H9 (cell line): ENCODE measurements around the gene COX6B2. TPM values are rescaled to one million over a fixed set of nuclear protein-coding genes. Genes with fewer than 3 reads are reported as not detected.

Experiments used
- DNase-seq: peaks from one replicate; pipeline ENCODE4 v3.0.0-alpha.2; 2017
- H2AFZ ChIP-seq: one replicate; pipeline ENCODE4 v1.6.1; 2013; ENCODE audit warnings: mild to moderate bottlenecking, low read length, control low read depth, moderate library complexity
- H2AK5ac ChIP-seq: 2 replicates; pipeline ENCODE4 v1.6.1; 2013; ENCODE audit warnings: low read length, control low read depth, mixed read lengths; ENCODE audit not compliant: insufficient read length
- H2BK120ac ChIP-seq: one replicate; pipeline ENCODE4 v1.6.1; 2013; ENCODE audit warnings: low read depth, mild to moderate bottlenecking, low read length, control low read depth, inconsistent platforms; ENCODE audit not compliant: poor library complexity, severe bottlenecking
- H2BK12ac ChIP-seq: 2 replicates; pipeline ENCODE4 v1.6.1; 2013; ENCODE audit warnings: low read length, control low read depth, mixed read lengths, low read depth; ENCODE audit not compliant: insufficient read length
- H2BK15ac ChIP-seq: 2 replicates; pipeline ENCODE4 v1.6.1; 2013; ENCODE audit warnings: low read depth, low read length, control low read depth
- H2BK20ac ChIP-seq: one replicate; pipeline ENCODE4 v1.6.1; 2013; ENCODE audit warnings: low read depth, mild to moderate bottlenecking, low read length, control low read depth, inconsistent platforms; ENCODE audit not compliant: poor library complexity, severe bottlenecking
- H2BK5ac ChIP-seq: 2 replicates; pipeline ENCODE4 v1.6.1; 2013; ENCODE audit warnings: low read length, control low read depth, mixed read lengths; ENCODE audit not compliant: insufficient read length
- H3K14ac ChIP-seq: 2 replicates; pipeline ENCODE4 v1.6.1; 2013; ENCODE audit warnings: low read length, control low read depth; ENCODE audit not compliant: insufficient read depth
- H3K18ac ChIP-seq: 2 replicates; pipeline ENCODE4 v1.6.1; 2013; ENCODE audit warnings: low read depth, mild to moderate bottlenecking, mixed read lengths, low read length, control low read depth; ENCODE audit not compliant: insufficient read length
- H3K23ac ChIP-seq: 2 replicates; pipeline ENCODE4 v1.6.1; 2013; ENCODE audit warnings: low read length, control low read depth, mixed read lengths, low read depth; ENCODE audit not compliant: insufficient read length
- H3K23me2 ChIP-seq: 2 replicates; pipeline ENCODE4 v1.6.1; 2013; ENCODE audit warnings: low read depth, mild to moderate bottlenecking, mixed read lengths, low read length, control low read depth; ENCODE audit not compliant: insufficient read length, poor library complexity, severe bottlenecking
- H3K27ac ChIP-seq: 2 replicates; pipeline ENCODE4 v1.5.1; 2013; ENCODE audit warnings: low read length, control low read depth, mixed read lengths, low read depth; ENCODE audit not compliant: insufficient read length
- H3K27me3 ChIP-seq: 2 replicates; pipeline ENCODE4 v1.6.1; 2013; ENCODE audit warnings: low read length, control low read depth, inconsistent platforms; ENCODE audit not compliant: insufficient read depth
- H3K4ac ChIP-seq: 2 replicates; pipeline ENCODE4 v1.6.1; 2013; ENCODE audit warnings: low read depth, mild to moderate bottlenecking, control low read depth, inconsistent platforms, low read length, moderate library complexity
- H3K4me1 ChIP-seq: 2 replicates; pipeline ENCODE4 v1.6.1; 2013; ENCODE audit warnings: low read length, control low read depth, inconsistent platforms; ENCODE audit not compliant: insufficient read depth
- H3K4me2 ChIP-seq: 2 replicates; pipeline ENCODE4 v1.6.1; 2013; ENCODE audit warnings: low read length, control low read depth, mixed read lengths; ENCODE audit not compliant: insufficient read length, insufficient read depth
- H3K56ac ChIP-seq: 2 replicates; pipeline ENCODE4 v1.6.1; 2013; ENCODE audit warnings: low read depth, mild to moderate bottlenecking, mixed read lengths, low read length, control low read depth; ENCODE audit not compliant: insufficient read length
- H3K79me1 ChIP-seq: 2 replicates; pipeline ENCODE4 v1.6.1; 2013; ENCODE audit warnings: low read depth, mild to moderate bottlenecking, moderate library complexity, low read length, control low read depth, inconsistent platforms; ENCODE audit not compliant: insufficient read depth, poor library complexity, severe bottlenecking
- H3K79me2 ChIP-seq: 2 replicates; pipeline ENCODE4 v1.6.1; 2013; ENCODE audit warnings: low read length, control low read depth, inconsistent platforms; ENCODE audit not compliant: insufficient read depth
- H3K9ac ChIP-seq: 2 replicates; pipeline ENCODE4 v1.6.1; 2013; ENCODE audit warnings: low read length, control low read depth, mixed read lengths; ENCODE audit not compliant: insufficient read length; ENCODE audit errors: extremely low read depth
- H3K9me3 ChIP-seq: one replicate; pipeline ENCODE4 v1.6.1; 2013; ENCODE audit warnings: low read depth, low read length, inconsistent platforms; ENCODE audit not compliant: control insufficient read depth
- H3T11ph ChIP-seq: one replicate; pipeline ENCODE4 v1.6.1; 2013; ENCODE audit warnings: mild to moderate bottlenecking, low read length, control low read depth, inconsistent platforms
- H4K20me1 ChIP-seq: one replicate; pipeline ENCODE4 v1.6.1; 2013; ENCODE audit not compliant: control insufficient read depth, insufficient read length, insufficient read depth
- H4K5ac ChIP-seq: 2 replicates; pipeline ENCODE4 v1.6.1; 2013; ENCODE audit warnings: low read depth, mild to moderate bottlenecking, mixed read lengths, low read length, control low read depth; ENCODE audit not compliant: insufficient read length
- H4K8ac ChIP-seq: replicated peaks from 2 replicates; pipeline ENCODE4 v1.6.1; 2013; ENCODE audit warnings: low read length, control low read depth, mixed read lengths, low read depth; ENCODE audit not compliant: insufficient read length
- H4K91ac ChIP-seq: 2 replicates; pipeline ENCODE4 v1.6.1; 2013; ENCODE audit warnings: low read depth, mild to moderate bottlenecking, moderate library complexity, mixed read lengths, low read length, control low read depth; ENCODE audit not compliant: insufficient read length
- H3K27ac Mint-ChIP-seq, 3 experiments: 2 replicates in 2 of 3; 3 replicates in 1 of 3; pipeline ENCODE4 v1.8.0; 2020 to 2021; ENCODE audit warnings: mixed read lengths in 3 of 3, mild to moderate bottlenecking in 1 of 3, moderate library complexity in 1 of 3
- H3K27me3 Mint-ChIP-seq: 2 replicates; pipeline ENCODE4 v1.8.0; 2021; ENCODE audit warnings: low read depth, mild to moderate bottlenecking, moderate library complexity, mixed read lengths
- H3K36me3 Mint-ChIP-seq, 3 experiments: 2 replicates in 2 of 3; 3 replicates in 1 of 3; pipeline ENCODE4 v1.8.0; 2020 to 2021; ENCODE audit warnings: low read depth in 3 of 3, mixed read lengths in 3 of 3; ENCODE audit not compliant: insufficient read depth in 1 of 3
- H3K4me1 Mint-ChIP-seq, 2 experiments: 2 replicates each; pipeline ENCODE4 v1.8.0; 2020; ENCODE audit warnings: mixed read lengths in 2 of 2
- H3K4me3 Mint-ChIP-seq, 2 experiments: 2 replicates in 1 of 2; 3 replicates in 1 of 2; pipeline ENCODE4 v1.8.0; 2020 to 2021; ENCODE audit warnings: mild to moderate bottlenecking in 2 of 2, mixed read lengths in 2 of 2, moderate library complexity in 1 of 2
- H3K9me3 Mint-ChIP-seq, 2 experiments: 2 replicates in 1 of 2; 3 replicates in 1 of 2; pipeline ENCODE4 v1.8.0; 2020; ENCODE audit warnings: mild to moderate bottlenecking in 2 of 2, mixed read lengths in 2 of 2, moderate library complexity in 1 of 2
- WGBS: extraction: QIAGEN DNeasy Blood & Tissue Kit; methylation state at CpG from one replicate; pipeline ENCODE4 v1.1.7; 2013; ENCODE audit warnings: missing lambda C conversion rate, low lambda C conversion rate, mixed read lengths; ENCODE audit not compliant: insufficient read length; ENCODE audit errors: extremely low coverage; 5-methylcytosine and 5-hydroxymethylcytosine counted together
- total RNA-seq: library from RNA; stranded (reverse); gene quantifications from 2 replicates; pipeline ENCODE4 v1.2.1, GENCODE V29; 2021
- TF ChIP-seq, protein P1 (sequence below): fragments of 200-600 bp; sonication (generic); conservative IDR thresholded peaks from 3 replicates; pipeline ENCODE4 v1.8.0; 2021; ENCODE audit warnings: antibody characterized with exemption, mild to moderate bottlenecking

COX6B2 gene
- total RNA-seq, 1 experiment from 2014 or later: 4.0 TPM

DNA sequence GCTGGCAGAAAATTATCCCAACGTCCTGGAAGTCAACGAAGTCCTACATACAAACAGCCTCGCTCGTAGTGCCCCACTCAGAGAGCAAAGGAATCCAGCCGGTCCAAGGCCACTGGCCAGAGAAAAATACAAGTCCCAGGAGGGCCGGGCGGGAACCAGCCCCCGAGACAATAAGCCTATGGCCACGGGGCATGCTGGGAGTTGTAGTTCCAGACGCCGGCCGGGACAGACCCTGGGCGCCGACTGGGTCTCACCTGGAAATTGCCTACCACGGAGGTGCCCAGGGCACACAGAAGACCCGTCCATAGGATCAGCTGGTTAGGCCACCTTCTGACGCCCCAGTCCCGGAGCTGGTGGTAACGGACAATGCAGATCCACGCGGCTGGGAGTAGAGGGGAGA, 34.7 kb downstream of the COX6B2 start:
- Histone ChIP-seq H3K23ac (no peak overlapping the region), H2BK5ac (no peak overlapping the region), H2BK20ac (no peak overlapping the region), H3K56ac (no peak overlapping the region), H4K8ac (no peak overlapping the region), H3K4me2 (peak overlapping the region; percentile 64), H2AFZ (peak overlapping the region; percentile 88), H2BK15ac (no peak overlapping the region), H3K4me1 (no peaks in the 10 kb centered on the region), H3K79me1 (no peaks in the 10 kb centered on the region), H4K5ac (no peak overlapping the region), H3T11ph (no peak overlapping the region), H4K91ac (no peak overlapping the region), H3K9me3 (no peaks in the 10 kb centered on the region), H4K20me1 (no peaks in the 10 kb centered on the region), H3K27me3 (no peaks in the 10 kb centered on the region; the same call in 1 of the 2 replicates), H2BK120ac (no peak overlapping the region), H3K27ac (no peak overlapping the region), H3K14ac (peak overlapping the region; percentile 64; the same call in 1 of the 2 replicates), H3K9ac (no peak overlapping the region), H2BK12ac (no peak overlapping the region), H3K79me2 (no peaks in the 10 kb centered on the region), H3K18ac (peak overlapping the region; percentile 43), H3K4ac (no peak overlapping the region), H2AK5ac (no peak overlapping the region), H3K23me2 (no peaks in the 10 kb centered on the region)
- Mint-ChIP-seq H3K27me3 (peaks cover 23% of the 10 kb centered on the region), H3K27ac (0 out of 7 replicates have a peak overlapping the region, but pooled peaks of 1 of the 3 experiments have one; percentile 64), H3K4me1 (peaks cover 21 to 36% of the 10 kb centered on the region in 2 experiments), H3K4me3 (peak overlapping the region; percentile 61 to 81), H3K9me3 (no peaks in the 10 kb centered on the region; a peak in 1 of 5 replicates), H3K36me3 (no peaks in the 10 kb centered on the region)
- no CpG with 5 or more reads among the region's 21 CpGs for WGBS
- TF ChIP-seq, protein P1, sequence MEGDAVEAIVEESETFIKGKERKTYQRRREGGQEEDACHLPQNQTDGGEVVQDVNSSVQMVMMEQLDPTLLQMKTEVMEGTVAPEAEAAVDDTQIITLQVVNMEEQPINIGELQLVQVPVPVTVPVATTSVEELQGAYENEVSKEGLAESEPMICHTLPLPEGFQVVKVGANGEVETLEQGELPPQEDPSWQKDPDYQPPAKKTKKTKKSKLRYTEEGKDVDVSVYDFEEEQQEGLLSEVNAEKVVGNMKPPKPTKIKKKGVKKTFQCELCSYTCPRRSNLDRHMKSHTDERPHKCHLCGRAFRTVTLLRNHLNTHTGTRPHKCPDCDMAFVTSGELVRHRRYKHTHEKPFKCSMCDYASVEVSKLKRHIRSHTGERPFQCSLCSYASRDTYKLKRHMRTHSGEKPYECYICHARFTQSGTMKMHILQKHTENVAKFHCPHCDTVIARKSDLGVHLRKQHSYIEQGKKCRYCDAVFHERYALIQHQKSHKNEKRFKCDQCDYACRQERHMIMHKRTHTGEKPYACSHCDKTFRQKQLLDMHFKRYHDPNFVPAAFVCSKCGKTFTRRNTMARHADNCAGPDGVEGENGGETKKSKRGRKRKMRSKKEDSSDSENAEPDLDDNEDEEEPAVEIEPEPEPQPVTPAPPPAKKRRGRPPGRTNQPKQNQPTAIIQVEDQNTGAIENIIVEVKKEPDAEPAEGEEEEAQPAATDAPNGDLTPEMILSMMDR: no peak
- peak; percentile 92 for DNase-seq
